Measurements from ENCODE around the gene TTF2. TPM values are rescaled to one million over a fixed set of nuclear protein-coding genes. Genes with fewer than 3 reads are reported as not detected.
"Not testable (repeated sequence)": the region's sequence is repeated elsewhere in the genome, so short reads cannot be mapped to it uniquely, and the experiment has no call there.

TTF2 gene
- total RNA-seq, 1 experiment from 2014 or later: 29.5 TPM

- no peaks in the 10 kb centered on the region for H3K9me3 ChIP-seq (ENCODE audit: low read length)
- no peak overlapping the region for H3K4me3 ChIP-seq (ENCODE audit: low read length)
- H3K27me3 ChIP-seq (ENCODE audit: low read length): no peaks in the 10 kb centered on the region
- peaks cover 5% of the 10 kb centered on the region for H3K4me1 ChIP-seq (ENCODE audit: low read length)
- no peak for DNase-seq
- no peak overlapping the region for H3K27ac ChIP-seq (ENCODE audit: low read length)
- H3K9me2 ChIP-seq (replicated peaks; ENCODE audit: insufficient read depth, low read length): no peaks in the 10 kb centered on the region
- no peak overlapping the region for H3K4me2 ChIP-seq (ENCODE audit: low read depth, low read length, poor library complexity, severe bottlenecking)
- no peaks in the 10 kb centered on the region for H4K20me1 ChIP-seq (ENCODE audit: insufficient read depth, low read depth, low read length)
- no peak overlapping the region for H3K9ac ChIP-seq (ENCODE audit: low read length)
- peaks cover 70% of the 10 kb centered on the region; the same call in 1 of the 2 replicates for H3K36me3 ChIP-seq (ENCODE audit: insufficient read depth, low read length)
- H2AFZ ChIP-seq (ENCODE audit: low read length): no peak overlapping the region
- no peaks in the 10 kb centered on the region for H3K79me2 ChIP-seq (ENCODE audit: low read length)
Measured at GRCh38 chr1:117098287-117098890, 38.3 kb downstream of the TTF2 start.

GRCh38 chr1:117101334-117101733, 41.2 kb downstream of the TTF2 start:
- no peaks in the 10 kb centered on the region for H3K27me3 ChIP-seq (ENCODE audit: low read length)
- H2AFZ ChIP-seq (ENCODE audit: low read length): no peak overlapping the region
- H3K36me3 ChIP-seq (ENCODE audit: insufficient read depth, low read length): peaks cover 77% of the 10 kb centered on the region
- H3K4me1 ChIP-seq (ENCODE audit: low read length): no peaks in the 10 kb centered on the region
- H3K79me2 ChIP-seq (ENCODE audit: low read length): no peaks in the 10 kb centered on the region
- H3K9ac ChIP-seq (ENCODE audit: low read length): no peak overlapping the region
- no peaks in the 10 kb centered on the region for H3K9me3 ChIP-seq (ENCODE audit: low read length)
- no peaks in the 10 kb centered on the region for H3K9me2 ChIP-seq (replicated peaks; ENCODE audit: insufficient read depth, low read length)
- no peaks in the 10 kb centered on the region for H4K20me1 ChIP-seq (ENCODE audit: insufficient read depth, low read depth, low read length)
- H3K27ac ChIP-seq (ENCODE audit: low read length): no peak overlapping the region
- H3K4me2 ChIP-seq (ENCODE audit: low read depth, low read length, poor library complexity, severe bottlenecking): no peak overlapping the region
- DNase-seq: no peak
- H3K4me3 ChIP-seq (ENCODE audit: low read length): no peak overlapping the region

GRCh38 chr1:117101858-117102257, 41.7 kb downstream of the TTF2 start:
- H2AFZ ChIP-seq (ENCODE audit: low read length); H3K27me3 ChIP-seq (ENCODE audit: low read length); H3K4me3 ChIP-seq (ENCODE audit: low read length); H4K20me1 ChIP-seq (ENCODE audit: insufficient read depth, low read depth, low read length); H3K9ac ChIP-seq (ENCODE audit: low read length); H3K9me3 ChIP-seq (ENCODE audit: low read length); H3K4me1 ChIP-seq (ENCODE audit: low read length); DNase-seq; H3K79me2 ChIP-seq (ENCODE audit: low read length); H3K27ac ChIP-seq (ENCODE audit: low read length); H3K9me2 ChIP-seq (replicated peaks; ENCODE audit: insufficient read depth, low read length); H3K4me2 ChIP-seq (ENCODE audit: low read depth, low read length, poor library complexity, severe bottlenecking): not testable (repeated sequence)
- H3K36me3 ChIP-seq (ENCODE audit: insufficient read depth, low read length): peaks cover 81% of the 10 kb centered on the region

GRCh38 chr1:117104986-117105385, 44.9 kb downstream of the TTF2 start:
- H2AFZ ChIP-seq (ENCODE audit: low read length): no peak overlapping the region
- H4K20me1 ChIP-seq (ENCODE audit: insufficient read depth, low read depth, low read length): no peaks in the 10 kb centered on the region
- H3K9me3 ChIP-seq (ENCODE audit: low read length): no peaks in the 10 kb centered on the region
- H3K9ac ChIP-seq (ENCODE audit: low read length): no peak overlapping the region
- no peaks in the 10 kb centered on the region for H3K9me2 ChIP-seq (replicated peaks; ENCODE audit: insufficient read depth, low read length)
- no peaks in the 10 kb centered on the region for H3K27me3 ChIP-seq (ENCODE audit: low read length)
- H3K36me3 ChIP-seq (ENCODE audit: insufficient read depth, low read length): peaks cover 54% of the 10 kb centered on the region
- no peak overlapping the region for H3K4me2 ChIP-seq (ENCODE audit: low read depth, low read length, poor library complexity, severe bottlenecking)
- H3K4me3 ChIP-seq (ENCODE audit: low read length): no peak overlapping the region
- no peak for DNase-seq
- H3K79me2 ChIP-seq (ENCODE audit: low read length): no peaks in the 10 kb centered on the region
- H3K27ac ChIP-seq (ENCODE audit: low read length): no peak overlapping the region
- H3K4me1 ChIP-seq (ENCODE audit: low read length): no peaks in the 10 kb centered on the region

- DNase-seq: no peak
- Histone ChIP-seq H3K4me3 (ENCODE audit: low read length) (no peak overlapping the region), H3K9ac (ENCODE audit: low read length) (no peak overlapping the region), H2AFZ (ENCODE audit: low read length) (no peak overlapping the region), H3K9me3 (ENCODE audit: low read length) (no peaks in the 10 kb centered on the region), H3K4me2 (ENCODE audit: low read depth, low read length, poor library complexity, severe bottlenecking) (no peak overlapping the region), H3K4me1 (ENCODE audit: low read length) (no peaks in the 10 kb centered on the region), H3K27ac (ENCODE audit: low read length) (no peak overlapping the region), H3K36me3 (ENCODE audit: insufficient read depth, low read length) (peaks cover 47% of the 10 kb centered on the region), H3K79me2 (ENCODE audit: low read length) (no peaks in the 10 kb centered on the region), H3K27me3 (ENCODE audit: low read length) (no peaks in the 10 kb centered on the region), H4K20me1 (ENCODE audit: insufficient read depth, low read depth, low read length) (no peaks in the 10 kb centered on the region), H3K9me2 (replicated peaks; ENCODE audit: insufficient read depth, low read length) (no peaks in the 10 kb centered on the region)
Measured at GRCh38 chr1:117105722-117106121, 45.6 kb downstream of the TTF2 start.

- H4K20me1 ChIP-seq (ENCODE audit: insufficient read depth, low read depth, low read length): no peaks in the 10 kb centered on the region
- H3K27me3 ChIP-seq (ENCODE audit: low read length): no peaks in the 10 kb centered on the region
- H3K9ac ChIP-seq (ENCODE audit: low read length): no peak overlapping the region
- no peaks in the 10 kb centered on the region for H3K9me3 ChIP-seq (ENCODE audit: low read length)
- H3K9me2 ChIP-seq (replicated peaks; ENCODE audit: insufficient read depth, low read length): no peaks in the 10 kb centered on the region
- no peak for DNase-seq
- H3K27ac ChIP-seq (ENCODE audit: low read length): no peak overlapping the region
- no peak overlapping the region for H2AFZ ChIP-seq (ENCODE audit: low read length)
- peaks cover 39% of the 10 kb centered on the region for H3K36me3 ChIP-seq (ENCODE audit: insufficient read depth, low read length)
- no peaks in the 10 kb centered on the region for H3K79me2 ChIP-seq (ENCODE audit: low read length)
- H3K4me2 ChIP-seq (ENCODE audit: low read depth, low read length, poor library complexity, severe bottlenecking): no peak overlapping the region
- no peak overlapping the region for H3K4me3 ChIP-seq (ENCODE audit: low read length)
- H3K4me1 ChIP-seq (ENCODE audit: low read length): no peaks in the 10 kb centered on the region
Measured at GRCh38 chr1:117106478-117106877, 46.4 kb downstream of the TTF2 start.

GRCh38 chr1:117107364-117107763, 47.2 kb downstream of the TTF2 start:
- Histone ChIP-seq H3K4me1 (ENCODE audit: low read length) (no peaks in the 10 kb centered on the region), H4K20me1 (ENCODE audit: insufficient read depth, low read depth, low read length) (no peaks in the 10 kb centered on the region), H3K27ac (ENCODE audit: low read length) (no peak overlapping the region), H2AFZ (ENCODE audit: low read length) (no peak overlapping the region), H3K4me2 (ENCODE audit: low read depth, low read length, poor library complexity, severe bottlenecking) (no peak overlapping the region), H3K36me3 (ENCODE audit: insufficient read depth, low read length) (peaks cover 30% of the 10 kb centered on the region), H3K4me3 (ENCODE audit: low read length) (no peak overlapping the region), H3K9me3 (ENCODE audit: low read length) (no peaks in the 10 kb centered on the region), H3K9me2 (replicated peaks; ENCODE audit: insufficient read depth, low read length) (no peaks in the 10 kb centered on the region), H3K79me2 (ENCODE audit: low read length) (no peaks in the 10 kb centered on the region), H3K27me3 (ENCODE audit: low read length) (no peaks in the 10 kb centered on the region), H3K9ac (ENCODE audit: low read length) (no peak overlapping the region)
- DNase-seq: no peak

GRCh38 chr1:117110774-117111173, 50.6 kb downstream of the TTF2 start:
- H3K9me2 ChIP-seq (replicated peaks; ENCODE audit: insufficient read depth, low read length): no peaks in the 10 kb centered on the region
- no peak overlapping the region for H3K4me2 ChIP-seq (ENCODE audit: low read depth, low read length, poor library complexity, severe bottlenecking)
- no peaks in the 10 kb centered on the region for H3K79me2 ChIP-seq (ENCODE audit: low read length)
- H2AFZ ChIP-seq (ENCODE audit: low read length): no peak overlapping the region
- no peak overlapping the region for H3K4me3 ChIP-seq (ENCODE audit: low read length)
- no peak overlapping the region for H3K9ac ChIP-seq (ENCODE audit: low read length)
- no peaks in the 10 kb centered on the region for H3K9me3 ChIP-seq (ENCODE audit: low read length)
- H3K27ac ChIP-seq (ENCODE audit: low read length): no peak overlapping the region
- peaks cover 4% of the 10 kb centered on the region; the same call in 1 of the 2 replicates for H3K36me3 ChIP-seq (ENCODE audit: insufficient read depth, low read length)
- no peaks in the 10 kb centered on the region for H3K27me3 ChIP-seq (ENCODE audit: low read length)
- DNase-seq: no peak
- no peaks in the 10 kb centered on the region for H3K4me1 ChIP-seq (ENCODE audit: low read length)
- H4K20me1 ChIP-seq (ENCODE audit: insufficient read depth, low read depth, low read length): no peaks in the 10 kb centered on the region

Measured in Karpas-422 (cell line).